ENCODE results near the gene LCN15.

The LCN15 gene

DNA sequence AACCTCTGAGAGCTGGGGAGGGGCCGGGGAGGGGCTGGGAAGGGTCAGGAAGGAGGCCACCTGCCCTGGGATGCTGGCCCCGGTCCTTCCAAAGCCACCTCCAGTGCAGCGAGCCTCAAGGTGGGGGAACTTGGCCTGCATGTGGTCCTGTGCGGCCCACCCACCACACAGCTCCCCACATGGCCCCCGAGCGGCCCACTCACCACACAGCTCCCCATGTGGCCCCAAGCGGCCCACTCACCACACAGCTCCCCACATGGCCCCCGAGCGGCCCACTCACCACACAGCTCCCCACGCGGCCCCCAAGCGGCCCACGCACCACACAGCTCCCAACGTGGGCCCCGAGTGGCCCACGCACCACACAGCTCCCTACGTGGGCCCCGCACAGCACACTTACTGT, 19.5 kb downstream of the LCN15 start:
- in situ Hi-C loops (cut with HindIII; ENCODE audit: low pct_unique_long_range_greater_than_20kb, low sequenced_read_pairs): no loop called here

GRCh38 chr9:136743639-136744211, 20.6 kb downstream of the LCN15 start:
- TF ChIP-seq JUND (IDR thresholded peaks at IDR 0.05; ENCODE audit: low read depth): no peak
- in situ Hi-C loops (cut with HindIII; ENCODE audit: low pct_unique_long_range_greater_than_20kb, low sequenced_read_pairs): no loop called here
- DNase-seq (ENCODE audit: low read depth in 1 of 2, low spot score in 1 of 2): no peak

More for the DNA sequence above, 19.5 kb downstream of the LCN15 start:
- no peak for DNase-seq (ENCODE audit: low read depth in 1 of 2, low spot score in 1 of 2)
- TF ChIP-seq JUND (IDR thresholded peaks at IDR 0.05; ENCODE audit: low read depth): no peak

- TF ChIP-seq JUND (IDR thresholded peaks at IDR 0.05; ENCODE audit: low read depth): no peak
- in situ Hi-C loops (cut with HindIII; ENCODE audit: low pct_unique_long_range_greater_than_20kb, low sequenced_read_pairs): no loop called here
- no peak for DNase-seq (ENCODE audit: low read depth in 1 of 2, low spot score in 1 of 2)
These were observed 21.5 kb downstream of the LCN15 start, which contains the start of gene LCN10 for GRCh38 chr9:136742591-136743391. Gene LCN10, minus strand, starts transcription at chr9:136742940. Its CDS starts 37 bp downstream, at chr9:136742903.

DNA sequence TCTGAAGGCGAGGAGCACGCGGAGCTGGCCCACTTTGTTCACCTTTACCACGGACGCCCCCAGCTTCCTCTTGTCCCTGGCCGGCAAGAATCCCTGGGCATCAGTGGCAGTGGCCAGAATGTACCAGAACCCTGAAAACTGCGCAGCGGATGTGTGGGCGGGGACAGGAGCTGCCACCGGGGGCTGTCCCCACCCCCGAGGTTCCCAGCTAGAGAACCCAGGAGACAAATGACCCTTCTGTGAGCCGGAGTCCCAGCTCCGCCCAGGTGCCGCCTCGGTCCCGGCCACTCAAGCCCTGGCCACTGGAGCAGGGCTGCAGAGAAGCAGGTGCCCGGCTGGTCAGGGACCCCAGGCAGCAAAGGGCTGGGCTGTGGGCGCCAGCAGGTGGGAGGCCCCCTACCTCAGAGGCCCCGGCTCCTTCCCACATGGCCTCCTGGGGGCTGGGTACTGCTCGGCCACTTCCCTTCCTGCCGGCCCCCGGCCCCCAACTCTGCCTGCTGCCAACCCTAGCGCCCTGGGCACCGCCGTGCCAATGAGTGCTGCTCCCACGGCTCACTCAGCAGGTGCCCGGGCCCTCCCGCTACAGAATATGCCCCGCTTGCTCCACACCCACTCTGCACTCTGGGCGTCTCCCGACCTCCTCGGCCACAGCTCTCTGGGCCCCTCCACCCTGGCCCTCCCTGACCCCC, 22.3 kb downstream of the LCN15 start:
- in situ Hi-C loops (cut with HindIII; ENCODE audit: low pct_unique_long_range_greater_than_20kb, low sequenced_read_pairs): no loop called here
- no peak for TF ChIP-seq JUND (IDR thresholded peaks at IDR 0.05; ENCODE audit: low read depth)
- no peak for DNase-seq (ENCODE audit: low read depth in 1 of 2, low spot score in 1 of 2)

GRCh38 chr9:136740971-136741882, 23.1 kb downstream of the LCN15 start:
- DNase-seq (ENCODE audit: low read depth in 1 of 2, low spot score in 1 of 2): no peak
- no peak for TF ChIP-seq JUND (IDR thresholded peaks at IDR 0.05; ENCODE audit: low read depth)
- in situ Hi-C loops (cut with HindIII; ENCODE audit: low pct_unique_long_range_greater_than_20kb, low sequenced_read_pairs): no loop called here

- in situ Hi-C loops (cut with HindIII; ENCODE audit: low pct_unique_long_range_greater_than_20kb, low sequenced_read_pairs): no loop called here
- TF ChIP-seq JUND (IDR thresholded peaks at IDR 0.05; ENCODE audit: low read depth): no peak
- DNase-seq (ENCODE audit: low read depth in 1 of 2, low spot score in 1 of 2): no peak
These were observed 23.8 kb downstream of the LCN15 start for GRCh38 chr9:136740491-136740890.

- in situ Hi-C loops (cut with HindIII; ENCODE audit: low pct_unique_long_range_greater_than_20kb, low sequenced_read_pairs): no loop called here
- DNase-seq (ENCODE audit: low read depth in 1 of 2, low spot score in 1 of 2): no peak
- no peak for TF ChIP-seq JUND (IDR thresholded peaks at IDR 0.05; ENCODE audit: low read depth)
These were observed 24.2 kb downstream of the LCN15 start for GRCh38 chr9:136740069-136740468.

DNA sequence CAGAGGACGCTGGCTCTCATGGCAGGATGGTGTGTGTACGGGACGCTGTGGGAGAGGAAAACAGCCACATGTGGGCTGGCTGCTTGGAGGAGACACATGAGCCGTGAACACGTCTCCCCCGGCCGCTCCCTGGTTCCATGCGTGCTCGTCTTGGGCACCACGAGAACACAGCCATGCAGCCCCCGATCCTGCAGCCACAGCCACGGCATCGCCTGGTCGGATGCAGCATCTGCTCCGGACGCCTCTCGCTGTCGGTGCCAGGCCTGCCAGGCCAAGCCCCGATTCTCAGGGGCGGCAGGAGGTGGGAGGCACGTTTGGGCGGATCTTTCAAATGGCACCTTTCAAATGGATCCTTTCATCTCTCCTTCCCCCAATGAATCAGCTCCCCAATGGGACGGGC, 24.8 kb downstream of the LCN15 start:
- TF ChIP-seq JUND (IDR thresholded peaks at IDR 0.05; ENCODE audit: low read depth): no peak
- DNase-seq (ENCODE audit: low read depth in 1 of 2, low spot score in 1 of 2): no peak
- in situ Hi-C loops (cut with HindIII; ENCODE audit: low pct_unique_long_range_greater_than_20kb, low sequenced_read_pairs): no loop called here

DNA sequence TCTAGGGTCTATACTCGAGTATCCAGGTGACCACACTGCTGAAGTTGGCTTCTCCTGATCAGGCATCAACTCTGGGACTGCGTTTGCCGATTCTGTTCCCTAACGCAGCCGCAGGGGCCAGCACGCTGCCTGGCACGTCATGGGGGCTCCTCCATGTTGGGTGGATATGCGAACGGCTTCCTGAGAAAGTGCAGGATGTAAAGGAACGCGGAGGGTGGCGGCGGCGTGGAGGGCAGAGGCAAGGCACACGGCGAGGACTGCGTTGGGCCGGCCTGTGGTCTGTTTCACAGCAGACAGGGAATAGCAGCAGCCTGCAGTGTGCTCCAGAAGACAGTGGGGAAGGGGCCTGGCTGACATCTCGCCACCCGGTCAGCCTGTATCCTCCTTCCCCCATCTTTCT, 25.4 kb downstream of the LCN15 start:
- DNase-seq (ENCODE audit: low read depth in 1 of 2, low spot score in 1 of 2): no peak
- in situ Hi-C loops (cut with HindIII; ENCODE audit: low pct_unique_long_range_greater_than_20kb, low sequenced_read_pairs): no loop called here
- TF ChIP-seq JUND (IDR thresholded peaks at IDR 0.05; ENCODE audit: low read depth): no peak

DNA sequence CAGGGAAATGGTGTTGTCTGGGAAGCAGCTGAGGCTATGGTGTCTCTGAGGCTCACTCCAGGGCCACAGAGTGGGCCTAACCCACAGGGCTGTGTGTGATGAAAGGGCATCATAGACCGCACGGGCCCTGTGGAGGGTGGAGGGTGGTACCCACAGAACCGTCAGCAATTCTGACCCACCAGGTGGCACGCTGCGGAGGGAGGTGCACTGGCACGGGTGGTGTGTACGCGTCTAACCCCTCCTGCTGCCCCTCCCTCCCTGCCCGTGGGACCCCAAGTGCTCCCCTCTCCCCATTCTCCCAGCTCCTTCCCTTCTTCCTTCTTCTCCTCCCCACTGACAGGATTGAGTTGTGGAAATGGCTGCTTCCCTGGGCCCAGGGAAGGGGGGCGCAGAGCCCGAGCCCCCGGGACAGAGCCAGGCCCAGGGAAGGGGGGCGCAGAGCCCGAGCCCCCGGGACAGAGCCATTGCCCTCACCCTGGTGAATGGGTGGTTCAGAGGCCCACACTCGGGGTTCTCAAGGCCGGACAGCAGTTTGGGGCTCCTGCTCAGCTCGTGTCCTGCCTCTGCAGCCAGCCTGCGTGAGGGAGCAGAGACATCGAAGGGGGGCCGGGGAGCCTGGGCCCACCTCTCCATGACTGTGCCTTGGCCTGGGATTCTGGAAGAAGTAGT, 28.4 kb downstream of the LCN15 start:
- no peak for TF ChIP-seq JUND (IDR thresholded peaks at IDR 0.05; ENCODE audit: low read depth)
- no peak for DNase-seq (ENCODE audit: low read depth in 1 of 2, low spot score in 1 of 2)
- in situ Hi-C loops (cut with HindIII; ENCODE audit: low pct_unique_long_range_greater_than_20kb, low sequenced_read_pairs): no loop called here

- DNase-seq (ENCODE audit: low read depth in 1 of 2, low spot score in 1 of 2): no peak
- in situ Hi-C loops (cut with HindIII; ENCODE audit: low pct_unique_long_range_greater_than_20kb, low sequenced_read_pairs): no loop called here
- TF ChIP-seq JUND (IDR thresholded peaks at IDR 0.05; ENCODE audit: low read depth): no peak
These were observed 29.4 kb downstream of the LCN15 start for GRCh38 chr9:136734837-136735496.

Data from T47D (cell line).